Raji (cell line): ENCODE measurements around the gene PACSIN2.

Experiments used
- POLR2A ChIP-seq: IDR thresholded peaks from 2 replicates; pipeline ENCODE4 v1.6.1; 2011; ENCODE audit warnings: low read depth, low read length, control low read depth; ENCODE audit not compliant: insufficient read depth

PACSIN2 gene

DNA sequence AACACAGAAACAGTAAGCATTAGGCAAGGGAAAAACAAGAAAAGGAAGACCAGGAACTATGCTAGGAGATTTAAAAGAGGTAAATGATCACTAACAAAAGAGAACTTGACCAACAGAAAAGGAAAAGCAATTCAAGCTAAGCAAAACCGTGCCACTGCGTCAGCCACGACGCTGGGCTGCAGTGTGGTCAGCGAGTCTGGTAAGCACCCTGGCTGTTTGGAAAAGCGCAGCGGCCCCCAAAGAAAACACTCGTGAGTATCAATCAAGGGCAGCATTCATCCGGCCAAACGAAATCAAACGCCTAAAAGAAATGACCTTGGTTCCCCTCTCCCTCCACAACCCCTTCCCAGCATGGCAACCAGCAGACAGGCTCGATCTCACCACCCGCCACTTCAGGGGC, 28.8 kb downstream of the PACSIN2 start:
- no peak for TF ChIP-seq POLR2A

DNA sequence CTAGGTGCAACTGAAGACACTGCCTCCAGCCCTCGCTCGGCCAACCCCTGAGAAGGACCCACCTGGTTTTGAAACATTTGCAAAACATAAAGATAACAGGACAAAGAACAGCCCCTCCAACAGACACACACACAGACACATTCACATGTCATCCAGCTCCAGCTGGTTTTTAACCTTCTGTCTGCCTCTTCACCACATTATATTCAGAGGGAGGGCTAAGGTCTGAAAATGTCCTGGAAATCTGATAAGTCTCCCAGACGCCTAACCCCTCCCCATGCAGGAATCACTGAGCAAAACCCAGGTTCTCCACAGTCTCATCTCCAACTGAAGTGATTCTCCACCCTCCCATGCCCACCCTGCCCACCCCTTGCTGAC, 29.4 kb downstream of the PACSIN2 start:
- TF ChIP-seq POLR2A, result no peak

DNA sequence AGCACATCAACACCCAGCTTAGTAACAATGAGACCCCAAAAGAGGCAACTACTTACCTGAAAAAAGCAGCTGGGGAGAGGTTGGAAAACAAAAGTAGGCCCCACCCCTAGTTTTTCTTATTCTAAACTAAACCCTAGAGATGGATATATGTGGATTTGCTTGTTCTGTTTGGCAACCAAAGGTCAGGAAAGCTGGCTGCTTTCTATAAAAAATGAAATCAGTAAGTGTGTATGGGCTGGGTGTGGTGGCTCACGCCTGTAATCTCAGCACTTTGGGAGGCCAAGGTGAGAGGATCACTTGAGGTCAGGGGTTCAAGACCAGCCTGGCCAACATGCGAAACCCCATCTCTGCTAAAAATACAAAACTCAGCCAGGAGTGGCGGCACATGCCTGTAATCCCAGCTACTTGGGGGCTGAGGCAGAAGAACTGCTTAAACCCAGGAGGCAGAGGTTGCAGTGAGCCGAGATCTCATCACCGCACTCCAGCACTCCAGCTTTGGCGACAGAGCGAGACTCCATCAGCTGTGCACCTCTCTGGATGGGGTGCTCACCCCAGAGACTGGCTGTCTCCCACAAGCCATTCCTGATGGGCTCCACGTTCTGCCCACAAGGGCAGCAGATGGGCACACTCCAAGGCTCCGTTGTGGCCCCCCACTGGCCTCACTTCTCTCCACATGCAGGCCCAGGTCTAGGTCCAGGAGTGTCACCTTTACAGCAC, 30.0 kb downstream of the PACSIN2 start:
- TF ChIP-seq POLR2A, result no peak

DNA sequence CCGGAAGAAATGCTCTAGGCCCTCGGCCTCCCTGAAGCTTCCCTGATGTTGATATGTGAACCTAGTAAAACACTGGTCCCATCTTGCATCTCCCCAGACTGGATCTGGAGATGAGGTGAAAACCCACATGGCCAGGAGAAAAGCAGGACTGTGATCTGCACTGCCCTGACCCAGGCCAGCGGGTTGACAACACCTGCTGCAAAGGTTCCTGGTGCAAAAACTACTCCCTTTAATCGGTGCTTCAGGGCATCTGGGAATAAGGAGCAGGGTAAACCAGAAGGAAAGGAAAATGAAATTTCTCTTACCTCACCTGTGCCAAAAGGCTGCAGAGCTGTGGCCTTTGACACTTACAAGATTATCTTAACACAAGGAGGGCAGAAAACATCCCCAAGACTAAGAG, 30.6 kb downstream of the PACSIN2 start:
- TF ChIP-seq POLR2A, result no peak

DNA sequence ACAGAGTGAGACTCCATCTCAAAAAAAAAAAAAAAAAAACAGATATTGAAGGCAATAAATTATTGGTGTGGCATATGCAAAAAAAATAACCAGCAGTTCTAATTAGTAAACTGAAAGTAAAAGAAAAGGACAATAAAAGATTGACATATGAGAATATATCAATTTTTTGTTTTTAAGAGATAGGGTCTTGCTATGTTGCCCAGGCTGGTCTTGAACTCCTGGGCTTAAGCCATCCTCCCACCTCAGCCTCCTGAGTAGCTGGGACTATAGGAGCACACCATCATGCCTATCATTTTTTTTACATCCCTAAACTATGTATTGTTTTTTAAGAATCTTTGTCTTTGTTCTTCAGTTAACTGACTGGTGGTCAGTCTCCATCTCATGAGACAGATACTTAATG, 31.5 kb downstream of the PACSIN2 start:
- no peak for TF ChIP-seq POLR2A

DNA sequence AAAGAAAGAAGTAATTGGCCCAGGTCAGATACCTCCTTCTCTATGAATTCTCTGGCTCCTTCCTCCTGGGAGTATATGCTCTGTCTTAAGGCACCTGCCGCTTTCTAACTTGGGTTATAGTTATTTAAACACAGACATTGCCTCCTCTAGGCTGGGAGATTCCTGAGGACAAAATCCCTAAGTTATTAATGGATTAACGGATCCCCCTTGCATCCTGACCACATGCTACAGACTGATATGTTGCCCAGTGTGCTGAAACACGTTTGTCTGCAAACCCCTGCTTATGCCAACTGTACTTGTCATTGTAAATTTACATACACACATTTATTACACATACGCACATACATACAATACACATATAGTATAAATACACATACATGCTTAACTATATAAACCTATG, 35.3 kb downstream of the PACSIN2 start:
- no peak for TF ChIP-seq POLR2A

DNA sequence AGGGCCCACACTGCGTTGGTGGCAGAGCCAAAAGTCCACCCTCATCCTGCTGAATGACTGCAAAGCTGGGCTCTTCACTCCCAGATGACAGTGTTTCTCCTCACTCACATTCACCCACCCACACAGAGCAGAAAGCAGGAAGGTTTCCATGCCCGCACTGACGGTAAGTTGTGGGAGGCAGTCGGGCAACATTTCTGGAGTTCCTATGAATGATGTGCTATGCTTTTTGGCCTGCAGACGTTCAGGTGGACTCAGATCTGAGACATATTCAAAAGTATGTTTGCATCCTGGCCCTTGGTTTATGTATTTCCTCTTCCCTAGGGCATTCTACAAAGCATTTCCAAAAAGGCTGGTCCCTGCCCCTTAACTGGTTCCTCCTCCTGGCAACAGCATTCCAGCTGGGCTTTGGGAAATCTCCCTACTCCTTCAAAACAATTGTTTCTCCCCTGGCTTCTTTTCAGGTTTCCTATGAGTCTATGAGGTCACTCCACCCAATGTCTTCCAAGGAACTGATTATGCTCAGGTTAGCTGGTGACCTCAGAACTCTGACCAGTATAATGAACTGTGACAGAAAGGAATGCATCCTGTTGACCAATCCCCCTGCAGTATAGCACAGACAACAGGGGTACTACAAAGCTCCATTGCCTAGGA, 36.4 kb downstream of the PACSIN2 start:
- no peak for TF ChIP-seq POLR2A

DNA sequence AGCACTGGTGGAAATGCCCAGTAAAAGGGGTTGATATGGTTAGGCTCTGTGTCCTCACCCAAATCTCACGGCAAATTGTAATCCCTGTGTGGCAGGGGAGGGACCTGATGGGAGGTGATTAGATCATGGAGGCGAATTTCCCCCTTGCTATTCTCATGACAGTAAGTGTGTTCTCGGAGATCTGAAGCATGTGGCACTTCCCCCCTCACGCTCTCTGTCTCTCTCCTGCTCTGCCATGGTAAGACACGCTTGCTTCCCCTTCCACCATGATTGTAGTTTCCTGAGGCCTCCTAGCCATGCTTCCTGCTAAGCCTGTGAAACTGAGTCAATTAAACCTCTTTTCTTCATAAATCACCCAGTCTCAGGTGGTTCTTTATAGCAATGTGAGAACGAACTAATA, 37.4 kb downstream of the PACSIN2 start:
- TF ChIP-seq POLR2A, result no peak

DNA sequence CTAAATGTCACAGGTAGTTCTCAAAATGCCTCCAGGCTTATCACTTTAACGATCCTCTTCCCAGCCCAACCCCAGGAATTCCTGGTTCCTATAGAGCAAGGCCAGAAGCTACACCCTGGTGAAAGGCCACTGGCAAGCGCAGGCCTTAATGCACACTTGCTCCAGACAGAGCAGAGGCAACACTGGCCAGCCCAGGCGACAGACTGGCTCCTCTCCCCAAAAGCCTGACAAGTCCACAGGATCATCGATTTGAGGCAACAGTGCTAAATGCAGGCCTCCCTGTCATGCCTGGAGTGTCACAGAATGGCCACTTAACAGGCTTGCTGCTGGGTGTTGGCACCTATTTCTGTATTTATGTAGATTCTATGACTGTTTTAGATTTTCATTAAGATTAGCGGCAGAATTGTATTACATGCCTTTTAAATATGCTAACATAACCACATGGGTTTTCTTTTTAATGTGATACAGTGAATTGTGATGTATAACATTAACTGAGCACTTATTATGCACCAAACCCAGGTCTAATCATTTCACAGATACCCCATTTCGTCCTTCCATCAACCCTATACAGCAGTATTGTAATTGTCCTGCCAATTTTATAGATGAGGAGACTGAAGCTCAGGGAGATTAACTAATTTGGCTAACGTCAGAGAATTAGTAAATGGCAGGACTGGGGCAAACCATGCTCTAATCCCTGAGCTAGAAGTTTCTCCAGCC, 38.6 kb downstream of the PACSIN2 start:
- TF ChIP-seq POLR2A, result no peak

DNA sequence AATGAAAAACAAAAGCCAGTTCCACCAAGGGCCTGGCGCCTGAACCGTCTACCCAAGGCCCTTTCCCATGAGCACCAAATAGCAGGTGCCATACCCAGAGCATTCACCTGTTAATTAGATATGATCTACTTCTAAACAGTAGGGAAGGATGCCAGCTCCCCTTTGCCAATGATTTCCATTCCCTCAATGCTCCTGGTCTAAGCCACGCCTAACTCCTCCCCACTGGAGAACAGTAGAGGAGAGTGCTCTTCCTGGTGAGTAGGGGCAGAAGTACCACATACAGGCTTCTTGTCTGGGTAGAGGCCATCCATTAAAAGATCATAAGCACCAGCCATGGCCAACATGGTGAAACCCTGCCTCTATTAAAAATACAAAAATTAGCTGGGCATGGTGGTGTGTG, 40.7 kb downstream of the PACSIN2 start:
- no peak for TF ChIP-seq POLR2A

DNA sequence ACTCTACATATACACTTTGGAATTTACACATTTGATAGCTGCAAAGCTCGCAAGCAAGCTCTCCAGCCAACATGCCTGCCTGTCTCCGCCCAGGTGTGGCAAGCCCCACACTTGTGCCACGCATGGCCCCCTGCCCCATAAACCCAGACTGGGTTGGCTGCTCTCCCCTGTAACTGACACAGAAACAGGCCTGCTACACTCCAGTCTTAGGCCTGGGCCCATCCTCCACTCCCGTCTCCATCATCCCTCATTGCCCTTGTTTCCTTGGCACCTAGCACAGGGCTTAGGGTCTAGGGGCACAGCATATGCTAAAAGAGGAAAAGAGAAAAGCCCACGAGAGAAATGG, 41.4 kb downstream of the PACSIN2 start:
- TF ChIP-seq POLR2A, result no peak

DNA sequence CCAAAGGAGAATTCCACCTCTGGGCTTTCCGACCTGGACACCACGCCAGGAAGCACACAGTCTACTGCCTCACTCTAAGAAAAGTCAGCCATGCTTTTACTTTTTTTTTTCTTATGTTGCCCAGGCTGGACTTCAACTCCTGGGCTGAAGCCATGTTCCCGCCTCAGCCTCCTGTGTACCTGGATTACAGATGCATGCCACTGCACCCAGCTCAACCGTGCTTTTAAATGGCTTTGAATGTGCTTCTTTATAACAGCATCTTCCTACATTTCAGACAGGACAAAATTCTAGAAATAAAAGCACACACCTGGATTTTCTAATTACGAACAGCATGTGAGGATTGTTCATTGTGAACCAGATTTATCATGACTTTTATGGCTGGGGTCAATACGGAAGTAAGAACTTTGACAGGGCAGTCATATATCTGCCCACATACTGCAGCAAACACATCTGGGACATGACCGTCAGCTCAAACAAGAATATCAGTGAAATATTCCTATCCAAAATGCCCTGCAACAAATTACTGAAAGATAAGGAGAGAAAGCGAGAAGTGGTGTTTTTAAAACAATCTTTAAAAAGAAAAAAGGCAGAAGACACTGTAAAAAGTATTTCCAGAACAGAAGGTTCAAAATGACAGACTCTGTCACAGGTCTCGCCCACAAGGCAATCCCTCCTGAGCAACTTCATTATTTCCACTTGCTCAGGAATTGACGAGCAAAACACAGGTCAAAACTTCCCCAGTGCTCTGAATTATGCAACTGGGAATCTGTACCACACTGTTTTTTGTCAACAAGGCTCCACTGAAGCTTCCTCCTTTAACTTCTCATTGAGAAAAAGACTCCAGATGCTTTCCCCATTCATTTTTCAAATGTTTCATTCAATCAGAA, 42.1 kb downstream of the PACSIN2 start:
- no peak for TF ChIP-seq POLR2A

DNA sequence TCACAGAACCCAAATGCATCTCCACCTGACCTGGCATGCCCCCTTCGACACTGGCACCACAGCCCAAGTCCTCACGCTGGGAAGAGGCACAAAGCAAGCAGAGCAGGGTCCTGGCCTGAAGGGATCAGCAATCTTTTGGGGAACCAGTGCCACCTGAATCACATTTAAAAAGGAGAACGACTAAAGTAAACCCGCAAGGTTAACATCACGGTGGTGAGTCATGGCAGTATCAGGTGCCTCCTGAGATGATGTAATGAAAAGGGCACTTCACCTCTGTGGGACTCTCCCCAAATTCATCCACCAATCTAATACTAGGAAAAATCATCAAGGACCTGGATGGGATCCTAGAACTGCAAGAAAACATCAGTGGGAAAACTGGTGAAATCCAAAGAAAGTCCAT, 44.9 kb downstream of the PACSIN2 start:
- TF ChIP-seq POLR2A, result no peak

DNA sequence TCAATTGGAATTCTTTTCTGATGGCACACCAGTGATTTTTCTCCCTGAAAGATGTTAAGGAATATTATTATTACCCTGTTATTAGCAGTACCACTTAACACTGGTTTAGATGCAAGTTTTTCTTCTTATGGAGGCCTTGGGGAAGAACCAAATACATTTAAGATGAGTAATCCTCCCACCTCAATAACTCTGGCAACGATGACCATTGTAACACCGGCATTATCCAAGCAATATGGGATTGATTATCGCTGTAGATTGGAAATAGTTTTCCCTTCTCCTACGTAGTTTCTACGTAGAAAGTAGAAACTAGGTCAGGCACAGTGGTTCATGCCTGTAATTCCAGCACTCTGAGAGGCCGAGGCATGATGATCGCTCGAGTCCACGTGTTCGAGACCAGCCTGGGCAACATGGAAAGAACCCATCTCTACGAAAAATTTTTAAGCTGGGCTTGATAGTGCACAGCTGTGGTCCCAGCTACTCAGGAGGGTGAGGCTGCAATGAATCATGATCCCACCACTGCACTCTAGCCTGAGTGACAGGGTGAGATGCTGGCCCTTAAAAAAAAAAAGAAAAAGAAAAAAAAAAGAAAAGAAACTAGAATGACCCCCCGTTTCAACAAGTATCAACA, 45.5 kb downstream of the PACSIN2 start:
- no peak for TF ChIP-seq POLR2A

DNA sequence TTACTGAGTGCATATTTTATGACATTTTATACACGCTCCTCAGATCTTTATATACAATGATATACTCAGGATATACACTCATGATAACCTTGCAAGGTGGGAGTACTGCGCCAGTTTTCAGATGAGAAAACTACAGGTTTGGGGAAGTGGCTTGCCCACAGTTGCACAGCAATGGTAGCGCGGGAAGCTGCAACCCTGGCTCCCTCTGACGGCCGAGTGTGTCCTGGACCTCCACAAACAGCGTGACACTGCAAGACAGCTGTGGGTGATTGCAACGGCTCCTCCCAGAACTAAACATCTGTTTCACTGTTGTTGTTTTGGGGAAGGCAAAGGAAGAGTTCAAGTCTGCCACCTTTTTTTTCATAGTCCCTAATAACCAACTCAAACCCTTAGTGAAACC, 47.0 kb downstream of the PACSIN2 start:
- no peak for TF ChIP-seq POLR2A

DNA sequence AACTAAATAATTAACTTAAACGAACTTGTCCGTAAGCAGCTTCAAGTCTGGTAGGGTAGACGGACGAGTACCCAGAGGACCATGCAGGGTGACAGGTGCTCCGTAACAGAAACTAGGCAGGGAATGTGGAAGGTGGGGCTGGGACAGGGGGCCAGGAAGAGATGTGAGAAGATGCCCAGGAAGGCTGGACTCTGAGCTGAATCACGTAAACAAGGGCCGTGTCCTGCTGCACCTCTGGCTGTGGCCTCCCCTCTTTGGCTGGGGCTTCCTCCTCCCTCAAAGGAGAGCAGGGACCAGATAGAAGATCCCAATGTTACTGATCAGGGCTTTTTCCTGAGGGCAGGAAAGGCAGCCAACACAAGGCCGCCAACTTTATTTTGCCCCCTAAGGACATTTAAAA, 47.9 kb downstream of the PACSIN2 start:
- no peak for TF ChIP-seq POLR2A

DNA sequence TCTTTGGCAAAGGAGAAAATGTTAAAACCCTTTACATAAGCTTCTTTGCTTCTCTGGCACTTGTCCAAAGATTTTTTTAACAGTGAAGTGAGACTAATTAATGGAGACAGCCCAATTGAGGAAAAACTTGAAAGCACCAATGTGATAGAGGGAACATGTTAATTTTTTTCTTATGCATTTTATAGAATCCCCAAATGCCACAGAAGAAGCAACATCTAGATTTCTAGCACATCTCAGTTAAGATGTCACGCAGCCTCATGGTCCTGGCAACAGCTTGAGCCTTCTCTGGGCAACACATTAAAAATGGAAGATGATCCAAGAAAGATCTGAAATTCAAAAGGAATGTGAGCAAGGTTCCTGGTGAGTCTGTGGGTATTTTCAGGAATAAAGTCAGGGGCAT, 48.5 kb downstream of the PACSIN2 start:
- TF ChIP-seq POLR2A, result no peak
